Lower leg skin (tissue), 4 donors: ENCODE results near the gene SERPINA1. TPM values are rescaled to one million over a fixed set of nuclear protein-coding genes. Genes with fewer than 3 reads are reported as not detected.

Experiments used
- DNase-seq, 2 donors: peaks; one replicate each; pipeline ENCODE4 v3.0.0-alpha.2; 2019; ENCODE audit warnings: low spot score in 2 of 2
- H3K4me3 ChIP-seq: fragments of 200-600 bp; sonication (generic); 2 replicates; pipeline ENCODE4 v1.5.1; 2017; ENCODE audit warnings: mild to moderate bottlenecking, low read depth; ENCODE audit not compliant: poor library complexity, severe bottlenecking
- CTCF ChIP-seq, 3 donors: fragments of 450-650 bp; IDR thresholded peaks; one replicate each; pipeline ENCODE4 v1.5.1; 2016; ENCODE audit warnings: antibody characterized with exemption in 3 of 3, mild to moderate bottlenecking in 3 of 3, moderate library complexity in 2 of 3
- POLR2A ChIP-seq, 2 donors: fragments of 450-650 bp; IDR thresholded peaks; one replicate each; pipeline ENCODE4 v1.6.1; 2016 to 2017; ENCODE audit warnings: antibody characterized with exemption in 2 of 2, mild to moderate bottlenecking in 1 of 2, moderate library complexity in 1 of 2
- WGBS, 2 donors: methylation state at CpG; one replicate each; pipeline ENCODE4 v1.1.5; 2018; 5-methylcytosine and 5-hydroxymethylcytosine counted together
- intact Hi-C: fragments of 100-400 bp; cut with DNase I; formaldehyde crosslinking; loops from one replicate; pipeline ENCODE4 v1.15.0; 2023; ENCODE audit warnings: low total_unique reads
- total RNA-seq, 4 donors: library from RNA; depleted of rRNA; stranded (reverse); fragments of >200 nt; gene quantifications; one replicate each; pipeline ENCODE4 v1.1.0, GENCODE V29; 2016

SERPINA1 gene
- total RNA-seq, 4 donors from 2014 or later: 0.93 to 6.2 (median 3.9) TPM; not detected in 1

- intact Hi-C loops: no loop called here
- TF ChIP-seq CTCF (IDR thresholded peaks at IDR 0.05): no peak
- TF ChIP-seq POLR2A (IDR thresholded peaks at IDR 0.05): no peak
- peak; percentile 96 to 97 for DNase-seq
- 25 to 27% methylated on average over 2 of the region's 2 CpGs for WGBS, 2 donors
- no peak overlapping the region for H3K4me3 ChIP-seq
Measured at GRCh38 chr14:94342334-94342934, 46.0 kb downstream of the SERPINA1 start.

GRCh38 chr14:94341656-94342333 lies 46.6 kb downstream of the SERPINA1 start:
- intact Hi-C loops: no loop called here
- TF ChIP-seq CTCF (IDR thresholded peaks at IDR 0.05): no peak
- no peak for TF ChIP-seq POLR2A (IDR thresholded peaks at IDR 0.05)
- no peak overlapping the region for H3K4me3 ChIP-seq
- DNase-seq: no peak
- WGBS, 2 donors: 32 to 34% methylated on average over 5 of the region's 5 CpGs

GRCh38 chr14:94340533-94340932 lies 47.9 kb downstream of the SERPINA1 start:
- no peak for TF ChIP-seq POLR2A (IDR thresholded peaks at IDR 0.05)
- TF ChIP-seq CTCF (IDR thresholded peaks at IDR 0.05): no peak
- intact Hi-C loops: no loop called here
- H3K4me3 ChIP-seq: no peak overlapping the region
- no peak for DNase-seq

- no peak overlapping the region for H3K4me3 ChIP-seq
- 84 to 90% methylated on average over 2 of the region's 2 CpGs for WGBS, 2 donors
- intact Hi-C loops: no loop called here
- TF ChIP-seq CTCF (IDR thresholded peaks at IDR 0.05) (no peak), POLR2A (IDR thresholded peaks at IDR 0.05) (no peak)
- DNase-seq: no peak
Measured at GRCh38 chr14:94338023-94338422, 50.4 kb downstream of the SERPINA1 start.

- H3K4me3 ChIP-seq: no peak overlapping the region
- intact Hi-C loops: no loop called here
- 61 to 67% methylated on average over 6 of the region's 6 CpGs for WGBS, 2 donors
- TF ChIP-seq POLR2A (IDR thresholded peaks at IDR 0.05): no peak
- no peak for TF ChIP-seq CTCF (IDR thresholded peaks at IDR 0.05)
- DNase-seq: no peak
Measured at GRCh38 chr14:94337274-94337673, 51.1 kb downstream of the SERPINA1 start.
